NCI-H187 treated with DMSO at 0.1 percent for 48 hours (cell line): ENCODE results near the gene OR2L8.

Experiments used
- DNase-seq: peaks from one replicate; lab custom pipeline; 2025; lab: John Stamatoyannopoulos, UW

Gene OR2L8

DNA sequence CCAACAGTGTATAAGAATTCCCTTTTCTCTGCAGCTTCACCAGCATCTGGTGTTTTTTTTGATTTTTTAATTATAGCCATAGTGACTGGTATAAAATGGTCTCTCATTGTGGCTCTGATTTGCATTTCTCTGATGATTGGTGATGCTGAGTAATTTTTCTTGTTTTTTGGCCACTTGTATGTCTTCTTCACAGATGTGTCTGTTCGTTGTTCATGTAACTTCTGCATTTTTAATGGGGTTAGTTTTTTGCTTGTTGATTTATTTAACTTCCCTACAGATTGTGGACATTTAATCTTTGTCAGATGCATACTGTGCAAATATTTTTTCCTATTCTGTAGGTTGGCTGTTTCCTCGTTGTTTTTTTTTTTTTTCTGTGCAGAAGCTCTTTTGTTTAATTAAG, 44.3 kb downstream of the OR2L8 start:
- DNase-seq: no peak

DNA sequence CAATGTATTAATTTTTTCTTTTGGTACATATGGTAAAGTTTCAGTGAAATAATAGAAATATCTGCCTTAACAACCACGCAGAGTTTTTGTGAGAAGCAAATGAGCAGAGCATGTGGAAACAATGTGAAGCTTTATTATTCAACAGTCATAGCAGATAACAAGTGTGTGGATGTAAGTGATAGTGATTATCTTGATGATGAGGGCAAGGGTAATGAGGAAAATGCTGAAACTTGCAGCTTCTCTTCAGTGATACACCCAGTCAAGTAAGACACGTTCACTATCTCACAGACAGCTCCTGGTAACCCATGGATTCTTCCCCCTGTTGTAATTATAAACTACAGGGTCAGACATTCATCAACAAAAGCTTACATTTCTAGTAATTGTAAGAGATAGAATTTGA, 50.2 kb downstream of the OR2L8 start:
- no peak for DNase-seq
